Lower lobe of right lung (tissue), 2 donors: Measurements from ENCODE around the gene ENDOV. TPM values are rescaled to one million over a fixed set of nuclear protein-coding genes. Genes with fewer than 3 reads are reported as not detected.

ENCODE experiments used
- ATAC-seq, 2 donors: fragments of 200-7000 bp; cut with Tn5 transposase; one replicate each; pipeline ENCODE4 v1.9.1; 2020 to 2022; ENCODE audit warnings: mild to moderate bottlenecking in 2 of 2, moderate library complexity in 2 of 2
- DNase-seq: peaks from one replicate; pipeline ENCODE4 v3.0.0-alpha.2; 2020
- H3K27ac ChIP-seq: fragments of 200-600 bp; one replicate; pipeline ENCODE4 v1.8.0; 2022
- H3K27me3 ChIP-seq: fragments of 200-600 bp; one replicate; pipeline ENCODE4 v1.8.0; 2022; ENCODE audit warnings: low read depth
- H3K36me3 ChIP-seq: fragments of 200-600 bp; one replicate; pipeline ENCODE4 v1.8.0; 2022; ENCODE audit warnings: mild to moderate bottlenecking
- H3K4me1 ChIP-seq: fragments of 200-600 bp; one replicate; pipeline ENCODE4 v1.8.0; 2022
- H3K4me3 ChIP-seq: fragments of 200-600 bp; one replicate; pipeline ENCODE4 v1.8.0; 2022; ENCODE audit warnings: mild to moderate bottlenecking
- H3K9me3 ChIP-seq: fragments of 200-600 bp; one replicate; pipeline ENCODE4 v1.8.0; 2022
- intact Hi-C: fragments of 100-400 bp; cut with DNase I; formaldehyde crosslinking; loops from one replicate; pipeline ENCODE4 v1.11.0; 2022
- long read RNA-seq: library from polyadenylated mRNA; unstranded; transcript quantifications from one replicate; pipeline ENCODE4 v2.0.0, GENCODE V29; 2021
- total RNA-seq: library from RNA; stranded (reverse); fragmentation: NEBNext Ultra II Directional; extraction: Animal tissue kit (Norgen Biotek cat#: 25700); gene quantifications from one replicate; pipeline ENCODE4 v1.2.1, GENCODE V29; 2021
- TF ChIP-seq, protein P1 (sequence below): fragments of 200-600 bp; IDR thresholded peaks from one replicate; pipeline ENCODE4 v1.8.0; 2022; ENCODE audit warnings: antibody characterized with exemption, mild to moderate bottlenecking
- donor health status: DM: no; HTN: yes; CAD: no; lungs with severe emphysema.

The ENDOV gene
- total RNA-seq: 23.4 TPM
- long read RNA-seq, partial matches to known transcripts: 3 of 33 reads
- long read RNA-seq, other reads (novel, unspliced or antisense): 23 of 33 reads

DNA sequence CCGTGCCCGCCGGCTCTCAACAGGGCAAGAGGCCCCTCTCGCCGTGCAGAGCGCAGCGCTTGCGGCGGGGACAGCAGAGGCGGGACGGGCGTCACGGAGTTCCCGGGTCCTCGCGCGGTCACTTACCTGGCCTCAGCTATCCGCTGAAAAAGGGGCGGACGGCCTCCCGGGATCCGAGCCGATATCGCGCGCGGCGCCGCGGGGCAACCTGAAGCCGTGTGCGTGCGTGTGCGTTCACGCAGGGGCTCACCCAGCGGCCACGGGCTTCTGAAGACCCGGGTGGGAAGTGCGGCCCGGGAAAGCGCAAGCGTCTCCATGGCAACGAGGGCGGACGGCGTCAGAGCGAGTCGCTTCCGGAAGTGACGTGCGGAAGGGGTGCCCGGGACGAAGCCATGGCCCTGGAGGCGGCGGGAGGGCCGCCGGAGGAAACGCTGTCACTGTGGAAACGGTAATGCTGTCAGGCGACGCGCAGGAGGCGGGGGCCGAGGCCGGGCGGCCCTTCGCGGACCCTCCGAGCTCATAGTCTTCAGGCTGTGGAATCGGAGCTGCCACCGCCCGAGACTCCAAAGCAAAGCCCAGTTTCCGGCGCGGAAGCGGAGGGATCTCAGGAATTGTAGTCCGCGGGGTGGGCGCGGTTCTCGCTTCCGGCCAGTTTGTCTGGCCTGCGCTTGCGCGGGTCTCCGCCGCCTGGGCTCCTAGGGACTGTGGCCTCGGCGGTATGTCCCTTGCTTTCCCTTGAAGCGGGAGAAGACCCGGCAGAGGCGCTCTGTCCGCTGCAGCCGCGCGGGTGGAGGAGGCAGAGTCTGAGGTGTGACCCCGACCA lies at the start of gene ENDOV:
Gene ENDOV, plus strand, starts transcription at position 365 of the 823 bp plus-strand sequence. Its CDS starts 28 bp downstream, at position 393.
- ATAC-seq: peak; percentile 97 to 98
- peaks cover 25% of the 10 kb centered on the region for H3K4me1 ChIP-seq
- H3K36me3 ChIP-seq: peaks cover 22% of the 10 kb centered on the region
- no peaks in the 10 kb centered on the region for H3K9me3 ChIP-seq
- intact Hi-C loops: no loop called here
- TF ChIP-seq, protein P1, sequence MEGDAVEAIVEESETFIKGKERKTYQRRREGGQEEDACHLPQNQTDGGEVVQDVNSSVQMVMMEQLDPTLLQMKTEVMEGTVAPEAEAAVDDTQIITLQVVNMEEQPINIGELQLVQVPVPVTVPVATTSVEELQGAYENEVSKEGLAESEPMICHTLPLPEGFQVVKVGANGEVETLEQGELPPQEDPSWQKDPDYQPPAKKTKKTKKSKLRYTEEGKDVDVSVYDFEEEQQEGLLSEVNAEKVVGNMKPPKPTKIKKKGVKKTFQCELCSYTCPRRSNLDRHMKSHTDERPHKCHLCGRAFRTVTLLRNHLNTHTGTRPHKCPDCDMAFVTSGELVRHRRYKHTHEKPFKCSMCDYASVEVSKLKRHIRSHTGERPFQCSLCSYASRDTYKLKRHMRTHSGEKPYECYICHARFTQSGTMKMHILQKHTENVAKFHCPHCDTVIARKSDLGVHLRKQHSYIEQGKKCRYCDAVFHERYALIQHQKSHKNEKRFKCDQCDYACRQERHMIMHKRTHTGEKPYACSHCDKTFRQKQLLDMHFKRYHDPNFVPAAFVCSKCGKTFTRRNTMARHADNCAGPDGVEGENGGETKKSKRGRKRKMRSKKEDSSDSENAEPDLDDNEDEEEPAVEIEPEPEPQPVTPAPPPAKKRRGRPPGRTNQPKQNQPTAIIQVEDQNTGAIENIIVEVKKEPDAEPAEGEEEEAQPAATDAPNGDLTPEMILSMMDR: no peak
- H3K4me3 ChIP-seq: peak within 1 kb of the TSS; percentile 99
- DNase-seq: peak; percentile 98
- no peaks in the 10 kb centered on the region for H3K27me3 ChIP-seq
- peak within 1 kb of the TSS; percentile 97 for H3K27ac ChIP-seq

DNA sequence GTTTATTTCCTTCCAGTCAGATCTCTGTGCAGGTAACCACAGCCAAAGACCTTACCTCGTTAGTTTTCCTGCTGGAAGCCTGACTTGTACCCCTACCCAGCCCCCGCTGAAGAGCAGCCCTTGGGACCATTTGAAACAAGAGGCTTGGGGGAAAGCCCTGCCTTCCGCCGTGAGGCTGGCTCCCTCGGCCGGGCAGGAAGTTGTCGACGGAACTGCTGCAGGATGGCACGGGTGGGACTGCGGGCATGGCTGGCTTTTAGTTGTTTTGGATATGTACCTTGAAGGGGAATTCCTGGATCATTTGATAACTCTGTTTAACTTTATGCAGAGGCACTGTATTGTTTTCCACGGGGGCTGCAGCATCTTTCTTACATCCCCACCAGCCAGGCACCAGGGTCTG lies 49.0 kb upstream of the ENDOV start:
- Histone ChIP-seq H3K9me3 (no peaks in the 10 kb centered on the region), H3K27me3 (no peaks in the 10 kb centered on the region), H3K27ac (no peak overlapping the region), H3K4me3 (no peak overlapping the region), H3K4me1 (no peaks in the 10 kb centered on the region), H3K36me3 (peaks cover 100% of the 10 kb centered on the region)
- ATAC-seq: no peak
- intact Hi-C loops: no loop called here
- no peak for DNase-seq
- TF ChIP-seq, protein P1: no peak

DNA sequence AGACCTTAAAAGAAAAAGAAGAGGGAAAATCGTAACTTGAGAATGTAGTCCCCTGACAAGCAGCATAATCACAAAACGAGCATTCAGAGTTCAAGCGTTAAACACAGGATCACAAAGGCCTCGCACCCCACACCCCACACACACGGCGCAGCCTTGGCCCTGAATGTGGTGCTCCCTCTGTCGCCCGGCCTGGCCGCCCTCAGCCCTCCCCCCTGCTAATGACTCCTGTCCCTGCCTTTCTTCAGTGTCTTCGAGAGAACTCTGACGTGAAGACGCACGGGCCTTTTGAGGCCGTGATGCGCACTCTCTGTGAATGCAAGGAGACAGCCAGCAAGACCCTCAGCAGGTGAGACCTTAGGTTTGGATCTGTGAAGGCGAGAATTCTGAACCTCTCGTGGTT lies 47.5 kb upstream of the ENDOV start:
- H3K9me3 ChIP-seq: no peaks in the 10 kb centered on the region
- no peaks in the 10 kb centered on the region for H3K4me1 ChIP-seq
- H3K27ac ChIP-seq: no peak overlapping the region
- peaks cover 100% of the 10 kb centered on the region for H3K36me3 ChIP-seq
- intact Hi-C loops: no loop called here
- no peak overlapping the region for H3K4me3 ChIP-seq
- H3K27me3 ChIP-seq: no peaks in the 10 kb centered on the region
- no peak for ATAC-seq
- peak; percentile 26 for DNase-seq
- TF ChIP-seq, protein P1: no peak

DNA sequence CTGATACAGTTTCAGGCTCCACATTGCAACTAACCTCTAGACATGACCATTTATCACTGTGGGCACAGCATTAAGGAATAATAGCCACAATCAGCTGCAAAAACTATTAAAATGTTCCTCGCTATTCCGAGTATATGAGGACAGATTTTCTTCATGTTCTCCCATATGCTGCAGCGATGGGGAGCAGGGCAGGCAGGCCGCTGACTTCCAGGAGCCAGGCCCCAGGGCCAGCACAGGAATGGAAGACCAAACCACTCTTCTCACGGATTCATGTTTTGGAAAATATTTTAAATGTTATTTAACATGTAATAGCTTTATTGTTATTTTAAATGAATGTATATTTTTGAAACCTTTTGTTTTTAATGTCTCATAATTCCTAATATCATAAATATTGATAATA lies 43.8 kb upstream of the ENDOV start:
- peaks cover 99% of the 10 kb centered on the region for H3K36me3 ChIP-seq
- no peak for DNase-seq
- intact Hi-C loops: no loop called here
- no peaks in the 10 kb centered on the region for H3K9me3 ChIP-seq
- no peaks in the 10 kb centered on the region for H3K4me1 ChIP-seq
- H3K27me3 ChIP-seq: no peaks in the 10 kb centered on the region
- TF ChIP-seq, protein P1: no peak
- H3K4me3 ChIP-seq: no peak overlapping the region
- ATAC-seq: no peak
- H3K27ac ChIP-seq: no peak overlapping the region

DNA sequence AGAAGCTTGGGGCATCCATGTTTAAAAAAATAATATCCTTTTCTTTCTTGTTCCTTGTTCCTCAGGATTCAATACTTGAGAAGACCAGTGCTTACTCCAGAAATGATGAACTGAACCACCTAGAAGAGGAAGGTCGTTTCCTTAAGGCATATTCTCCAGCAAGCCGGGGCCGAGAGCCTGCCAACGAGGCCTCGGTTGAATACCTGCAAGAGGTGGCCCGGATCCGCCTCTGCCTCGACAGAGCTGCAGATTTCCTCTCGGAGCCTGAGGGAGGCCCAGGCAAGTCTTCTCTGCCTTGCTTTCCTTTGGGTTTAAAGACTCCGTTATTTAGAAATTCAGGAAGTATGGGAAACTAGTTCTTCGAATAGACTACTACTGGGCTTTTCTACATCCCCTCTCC lies 42.5 kb upstream of the ENDOV start:
- no peaks in the 10 kb centered on the region for H3K4me1 ChIP-seq
- no peak overlapping the region for H3K4me3 ChIP-seq
- peaks cover 99% of the 10 kb centered on the region for H3K36me3 ChIP-seq
- TF ChIP-seq, protein P1: no peak
- no peak overlapping the region for H3K27ac ChIP-seq
- no peak for DNase-seq
- H3K27me3 ChIP-seq: no peaks in the 10 kb centered on the region
- ATAC-seq: no peak
- H3K9me3 ChIP-seq: no peaks in the 10 kb centered on the region
- intact Hi-C loops: no loop called here
